H9 (cell line): Measurements from ENCODE around the gene KCND2. TPM values are rescaled to one million over a fixed set of nuclear protein-coding genes. Genes with fewer than 3 reads are reported as not detected.

Experiments used
- DNase-seq: peaks from one replicate; pipeline ENCODE4 v3.0.0-alpha.2; 2017
- H2AFZ ChIP-seq: one replicate; pipeline ENCODE4 v1.6.1; 2013; ENCODE audit warnings: mild to moderate bottlenecking, low read length, control low read depth, moderate library complexity
- H2AK5ac ChIP-seq: 2 replicates; pipeline ENCODE4 v1.6.1; 2013; ENCODE audit warnings: low read length, control low read depth, mixed read lengths; ENCODE audit not compliant: insufficient read length
- H2BK120ac ChIP-seq: one replicate; pipeline ENCODE4 v1.6.1; 2013; ENCODE audit warnings: low read depth, mild to moderate bottlenecking, low read length, control low read depth, inconsistent platforms; ENCODE audit not compliant: poor library complexity, severe bottlenecking
- H2BK12ac ChIP-seq: 2 replicates; pipeline ENCODE4 v1.6.1; 2013; ENCODE audit warnings: low read length, control low read depth, mixed read lengths, low read depth; ENCODE audit not compliant: insufficient read length
- H2BK15ac ChIP-seq: 2 replicates; pipeline ENCODE4 v1.6.1; 2013; ENCODE audit warnings: low read depth, low read length, control low read depth
- H2BK20ac ChIP-seq: one replicate; pipeline ENCODE4 v1.6.1; 2013; ENCODE audit warnings: low read depth, mild to moderate bottlenecking, low read length, control low read depth, inconsistent platforms; ENCODE audit not compliant: poor library complexity, severe bottlenecking
- H2BK5ac ChIP-seq: 2 replicates; pipeline ENCODE4 v1.6.1; 2013; ENCODE audit warnings: low read length, control low read depth, mixed read lengths; ENCODE audit not compliant: insufficient read length
- H3K14ac ChIP-seq: 2 replicates; pipeline ENCODE4 v1.6.1; 2013; ENCODE audit warnings: low read length, control low read depth; ENCODE audit not compliant: insufficient read depth
- H3K18ac ChIP-seq: 2 replicates; pipeline ENCODE4 v1.6.1; 2013; ENCODE audit warnings: low read depth, mild to moderate bottlenecking, mixed read lengths, low read length, control low read depth; ENCODE audit not compliant: insufficient read length
- H3K23ac ChIP-seq: 2 replicates; pipeline ENCODE4 v1.6.1; 2013; ENCODE audit warnings: low read length, control low read depth, mixed read lengths, low read depth; ENCODE audit not compliant: insufficient read length
- H3K23me2 ChIP-seq: 2 replicates; pipeline ENCODE4 v1.6.1; 2013; ENCODE audit warnings: low read depth, mild to moderate bottlenecking, mixed read lengths, low read length, control low read depth; ENCODE audit not compliant: insufficient read length, poor library complexity, severe bottlenecking
- H3K27ac ChIP-seq: 2 replicates; pipeline ENCODE4 v1.5.1; 2013; ENCODE audit warnings: low read length, control low read depth, mixed read lengths, low read depth; ENCODE audit not compliant: insufficient read length
- H3K27me3 ChIP-seq: 2 replicates; pipeline ENCODE4 v1.6.1; 2013; ENCODE audit warnings: low read length, control low read depth, inconsistent platforms; ENCODE audit not compliant: insufficient read depth
- H3K4ac ChIP-seq: 2 replicates; pipeline ENCODE4 v1.6.1; 2013; ENCODE audit warnings: low read depth, mild to moderate bottlenecking, control low read depth, inconsistent platforms, low read length, moderate library complexity
- H3K4me1 ChIP-seq: 2 replicates; pipeline ENCODE4 v1.6.1; 2013; ENCODE audit warnings: low read length, control low read depth, inconsistent platforms; ENCODE audit not compliant: insufficient read depth
- H3K4me2 ChIP-seq: 2 replicates; pipeline ENCODE4 v1.6.1; 2013; ENCODE audit warnings: low read length, control low read depth, mixed read lengths; ENCODE audit not compliant: insufficient read length, insufficient read depth
- H3K56ac ChIP-seq: 2 replicates; pipeline ENCODE4 v1.6.1; 2013; ENCODE audit warnings: low read depth, mild to moderate bottlenecking, mixed read lengths, low read length, control low read depth; ENCODE audit not compliant: insufficient read length
- H3K79me1 ChIP-seq: 2 replicates; pipeline ENCODE4 v1.6.1; 2013; ENCODE audit warnings: low read depth, mild to moderate bottlenecking, moderate library complexity, low read length, control low read depth, inconsistent platforms; ENCODE audit not compliant: insufficient read depth, poor library complexity, severe bottlenecking
- H3K79me2 ChIP-seq: 2 replicates; pipeline ENCODE4 v1.6.1; 2013; ENCODE audit warnings: low read length, control low read depth, inconsistent platforms; ENCODE audit not compliant: insufficient read depth
- H3K9ac ChIP-seq: 2 replicates; pipeline ENCODE4 v1.6.1; 2013; ENCODE audit warnings: low read length, control low read depth, mixed read lengths; ENCODE audit not compliant: insufficient read length; ENCODE audit errors: extremely low read depth
- H3K9me3 ChIP-seq: one replicate; pipeline ENCODE4 v1.6.1; 2013; ENCODE audit warnings: low read depth, low read length, inconsistent platforms; ENCODE audit not compliant: control insufficient read depth
- H3T11ph ChIP-seq: one replicate; pipeline ENCODE4 v1.6.1; 2013; ENCODE audit warnings: mild to moderate bottlenecking, low read length, control low read depth, inconsistent platforms
- H4K20me1 ChIP-seq: one replicate; pipeline ENCODE4 v1.6.1; 2013; ENCODE audit not compliant: control insufficient read depth, insufficient read length, insufficient read depth
- H4K5ac ChIP-seq: 2 replicates; pipeline ENCODE4 v1.6.1; 2013; ENCODE audit warnings: low read depth, mild to moderate bottlenecking, mixed read lengths, low read length, control low read depth; ENCODE audit not compliant: insufficient read length
- H4K8ac ChIP-seq: replicated peaks from 2 replicates; pipeline ENCODE4 v1.6.1; 2013; ENCODE audit warnings: low read length, control low read depth, mixed read lengths, low read depth; ENCODE audit not compliant: insufficient read length
- H4K91ac ChIP-seq: 2 replicates; pipeline ENCODE4 v1.6.1; 2013; ENCODE audit warnings: low read depth, mild to moderate bottlenecking, moderate library complexity, mixed read lengths, low read length, control low read depth; ENCODE audit not compliant: insufficient read length
- H3K27ac Mint-ChIP-seq, 3 experiments: 2 replicates in 2 of 3; 3 replicates in 1 of 3; pipeline ENCODE4 v1.8.0; 2020 to 2021; ENCODE audit warnings: mixed read lengths in 3 of 3, mild to moderate bottlenecking in 1 of 3, moderate library complexity in 1 of 3
- H3K27me3 Mint-ChIP-seq: 2 replicates; pipeline ENCODE4 v1.8.0; 2021; ENCODE audit warnings: low read depth, mild to moderate bottlenecking, moderate library complexity, mixed read lengths
- H3K36me3 Mint-ChIP-seq, 3 experiments: 2 replicates in 2 of 3; 3 replicates in 1 of 3; pipeline ENCODE4 v1.8.0; 2020 to 2021; ENCODE audit warnings: low read depth in 3 of 3, mixed read lengths in 3 of 3; ENCODE audit not compliant: insufficient read depth in 1 of 3
- H3K4me1 Mint-ChIP-seq, 2 experiments: 2 replicates each; pipeline ENCODE4 v1.8.0; 2020; ENCODE audit warnings: mixed read lengths in 2 of 2
- H3K4me3 Mint-ChIP-seq, 2 experiments: 2 replicates in 1 of 2; 3 replicates in 1 of 2; pipeline ENCODE4 v1.8.0; 2020 to 2021; ENCODE audit warnings: mild to moderate bottlenecking in 2 of 2, mixed read lengths in 2 of 2, moderate library complexity in 1 of 2
- H3K9me3 Mint-ChIP-seq, 2 experiments: 2 replicates in 1 of 2; 3 replicates in 1 of 2; pipeline ENCODE4 v1.8.0; 2020; ENCODE audit warnings: mild to moderate bottlenecking in 2 of 2, mixed read lengths in 2 of 2, moderate library complexity in 1 of 2
- CTCF ChIP-seq: fragments of 200-600 bp; sonication (generic); conservative IDR thresholded peaks from 3 replicates; pipeline ENCODE4 v1.8.0; 2021; ENCODE audit warnings: antibody characterized with exemption, mild to moderate bottlenecking
- WGBS: extraction: QIAGEN DNeasy Blood & Tissue Kit; methylation state at CpG from one replicate; pipeline ENCODE4 v1.1.7; 2013; ENCODE audit warnings: missing lambda C conversion rate, low lambda C conversion rate, mixed read lengths; ENCODE audit not compliant: insufficient read length; ENCODE audit errors: extremely low coverage; 5-methylcytosine and 5-hydroxymethylcytosine counted together
- total RNA-seq: library from RNA; stranded (reverse); gene quantifications from 2 replicates; pipeline ENCODE4 v1.2.1, GENCODE V29; 2021

KCND2 gene
- total RNA-seq, 1 experiment from 2014 or later = 6.4 TPM

- Histone ChIP-seq H3K9ac (no peak overlapping the region), H3K23ac (no peak overlapping the region), H3K4me1 (no peaks in the 10 kb centered on the region), H4K5ac (no peak overlapping the region), H3K18ac (no peak overlapping the region), H3K14ac (no peak overlapping the region), H2BK5ac (no peak overlapping the region), H3K27ac (no peak overlapping the region), H2BK12ac (no peak overlapping the region), H2BK120ac (no peak overlapping the region), H3K23me2 (no peaks in the 10 kb centered on the region), H2AK5ac (no peak overlapping the region), H2BK20ac (no peak overlapping the region), H3K9me3 (no peaks in the 10 kb centered on the region), H3K79me1 (no peaks in the 10 kb centered on the region), H4K8ac (no peak overlapping the region), H3K56ac (no peak overlapping the region), H3K4me2 (no peak overlapping the region), H2BK15ac (no peak overlapping the region), H3K27me3 (no peaks in the 10 kb centered on the region), H2AFZ (no peak overlapping the region), H3K79me2 (no peaks in the 10 kb centered on the region), H4K20me1 (no peaks in the 10 kb centered on the region), H4K91ac (no peak overlapping the region), H3K4ac (no peak overlapping the region), H3T11ph (no peak overlapping the region)
- Mint-ChIP-seq H3K27me3 (no peaks in the 10 kb centered on the region), H3K4me3 (no peak overlapping the region), H3K27ac (no peak overlapping the region), H3K9me3 (no peaks in the 10 kb centered on the region; a peak in 1 of 5 replicates), H3K36me3 (peaks cover 0 to 6% (median 0%) of the 10 kb centered on the region in 3 experiments; a peak in 4 of 7 replicates), H3K4me1 (0 out of 4 replicates have a peak, but pooled peaks cover 0 to 2% of the 10 kb centered on the region in 2 experiments)
- TF ChIP-seq CTCF = no peak
- no peak for DNase-seq
- WGBS = no CpG with 5 or more reads among the region's 1 CpG
Observed at GRCh38 chr7:120538335-120538734, 265.4 kb downstream of the KCND2 start.
